Endothelial cell of umbilical vein (primary cell): ENCODE measurements around the gene HABP2. TPM values are rescaled to one million over a fixed set of nuclear protein-coding genes. Genes with fewer than 3 reads are reported as not detected.

Experiments used
- BruUV-seq: library from RNA; stranded (reverse); fragments of 400-500 nt; replicated peaks from 2 replicates; lab custom pipeline; 2021; lab: Mats Ljungman, UMichigan
- CTCF ChIA-PET: fragments of 300-600, 350-600 bp; sonication (Branson Sonifier 250); formaldehyde crosslinking; loops from one replicate; lab custom pipeline; 2021; ENCODE audit warnings: antibody characterized with exemption, inconsistent platforms; lab: Charles Lee
- POLR2A ChIA-PET: fragments of 300-600, 350-600 bp; sonication (Branson Sonifier 250); formaldehyde crosslinking; loops from one replicate; lab custom pipeline; 2021; ENCODE audit warnings: antibody characterized with exemption, inconsistent platforms; lab: Charles Lee
- DNase-seq: peaks from one replicate; pipeline ENCODE4 v3.0.0-alpha.2; 2011; ENCODE audit warnings: low read depth, low spot score
- FAIRE-seq: peaks from 2 replicates; lab custom pipeline; 2011; peaks lifted over from hg19 to GRCh38; lab: Jason Lieb, UNC
- H2AFZ ChIP-seq: 2 replicates; pipeline ENCODE4 v1.6.0; 2012; ENCODE audit warnings: low read depth, low read length, control low read depth, inconsistent platforms
- H3K27ac ChIP-seq: 2 replicates; pipeline ENCODE4 v1.5.1; 2011; ENCODE audit warnings: low read depth, mild to moderate bottlenecking, control low read depth, low read length, moderate library complexity; ENCODE audit not compliant: insufficient read depth
- H3K27me3 ChIP-seq, 2 experiments: 2 replicates each; pipeline versions ENCODE4 v1.6.0 to v1.6.1; 2011; ENCODE audit warnings: low read length in 2 of 2, mixed read lengths in 1 of 2; ENCODE audit not compliant: control insufficient read depth in 2 of 2, insufficient read depth in 2 of 2
- H3K36me3 ChIP-seq, 2 experiments: 2 replicates in 1 of 2; 3 replicates in 1 of 2; pipeline ENCODE4 v1.5.1; 2011; ENCODE audit warnings: low read length in 2 of 2, mild to moderate bottlenecking in 1 of 2, moderate library complexity in 1 of 2; ENCODE audit not compliant: control insufficient read depth in 2 of 2, insufficient read depth in 2 of 2; ENCODE audit errors: extremely low read depth in 1 of 2
- H3K4me1 ChIP-seq: 3 replicates; pipeline ENCODE4 v1.5.1; 2011; ENCODE audit warnings: mild to moderate bottlenecking, low read length; ENCODE audit not compliant: control insufficient read depth, insufficient read depth; ENCODE audit errors: extremely low read depth
- H3K4me2 ChIP-seq: 2 replicates; pipeline ENCODE4 v1.6.1; 2011; ENCODE audit warnings: low read length, control low read depth, mixed read lengths; ENCODE audit not compliant: insufficient read depth
- H3K4me3 ChIP-seq, 3 experiments: fragments of 200-600 bp in 1 of 3; sonication (generic), shearing (Covaris generic) in 1 of 3; replicated peaks in 1 of 3; 2 replicates each; pipeline ENCODE4 v1.5.1; 2011 to 2016; ENCODE audit warnings: control low read depth in 3 of 3, low read length in 3 of 3, mild to moderate bottlenecking in 2 of 3, inconsistent platforms in 1 of 3, low read depth in 1 of 3, moderate library complexity in 1 of 3; ENCODE audit not compliant: insufficient read depth in 1 of 3
- H3K79me2 ChIP-seq: 2 replicates; pipeline ENCODE4 v1.6.0; 2012; ENCODE audit warnings: low read length, inconsistent platforms; ENCODE audit not compliant: control insufficient read depth, insufficient read depth
- H3K9ac ChIP-seq: replicated peaks from 2 replicates; pipeline ENCODE3; 2011; ENCODE audit warnings: low read length, control low read depth; ENCODE audit not compliant: insufficient read depth; ENCODE audit errors: extremely low read depth
- H3K9me1 ChIP-seq: replicated peaks from 3 replicates; pipeline ENCODE4 v1.6.0; 2011; ENCODE audit warnings: mild to moderate bottlenecking, low read length; ENCODE audit not compliant: control insufficient read depth, insufficient read depth; ENCODE audit errors: extremely low read depth
- H3K9me3 ChIP-seq: replicated peaks from 2 replicates; pipeline ENCODE4 v1.5.1; 2012; ENCODE audit warnings: low read length, inconsistent platforms; ENCODE audit not compliant: control insufficient read depth, insufficient read depth
- H4K20me1 ChIP-seq: replicated peaks from 2 replicates; pipeline ENCODE3; 2011; ENCODE audit warnings: mild to moderate bottlenecking, low read length; ENCODE audit not compliant: control insufficient read depth, insufficient read depth; ENCODE audit errors: extremely low read depth
- CTCF ChIP-seq, 2 donors: IDR thresholded peaks; 1 replicate in 1 of 2; 2 replicates in 1 of 2; pipeline ENCODE4 v1.5.1; 2011; ENCODE audit warnings: low read length in 2 of 2, mild to moderate bottlenecking in 2 of 2, moderate library complexity in 2 of 2, control low read depth in 1 of 2, inconsistent platforms in 1 of 2, low read depth in 1 of 2; ENCODE audit not compliant: insufficient read depth in 1 of 2; ENCODE audit errors: extremely low read depth in 1 of 2
- EZH2 ChIP-seq: IDR thresholded peaks from 2 replicates; pipeline ENCODE4 v1.6.1; 2012; ENCODE audit warnings: borderline replicate concordance, low read depth, mild to moderate bottlenecking, moderate library complexity, low read length, inconsistent platforms; ENCODE audit not compliant: severe bottlenecking
- FOS ChIP-seq: IDR thresholded peaks from 2 replicates; pipeline ENCODE4 v1.6.1; 2011; ENCODE audit warnings: mild to moderate bottlenecking, low read length, moderate library complexity, borderline replicate concordance; ENCODE audit not compliant: insufficient read depth
- GATA2 ChIP-seq: IDR thresholded peaks from 2 replicates; pipeline ENCODE4 v1.7.0; 2011; ENCODE audit warnings: low read depth, mild to moderate bottlenecking, moderate library complexity, mixed read lengths, low read length; ENCODE audit not compliant: insufficient read length, insufficient read depth
- JUN ChIP-seq: IDR thresholded peaks from 2 replicates; pipeline ENCODE4 v1.6.1; 2011; ENCODE audit warnings: borderline replicate concordance, low read depth; ENCODE audit not compliant: insufficient read length, insufficient read depth
- MAX ChIP-seq: IDR thresholded peaks from 2 replicates; pipeline ENCODE4 v1.6.1; 2011; ENCODE audit not compliant: insufficient read depth, insufficient read length
- MYC ChIP-seq: IDR thresholded peaks from one replicate; pipeline ENCODE4 v1.6.1; 2011; ENCODE audit warnings: mild to moderate bottlenecking, low read depth, low read length
- POLR2A ChIP-seq: IDR thresholded peaks from 2 replicates; pipeline ENCODE4 v1.6.1; 2012; ENCODE audit warnings: low read depth, mild to moderate bottlenecking, control low read depth, low read length
- POLR2AphosphoS5 ChIP-seq: IDR thresholded peaks from 2 replicates; pipeline ENCODE4 v1.6.1; 2012; ENCODE audit warnings: low read depth, mild to moderate bottlenecking, control low read depth, low read length, moderate library complexity; ENCODE audit not compliant: insufficient read depth
- dilution Hi-C: fragments of 300-500 bp; cut with MboI; formaldehyde crosslinking; loops from one replicate; pipeline ENCODE4 v1.15.0; 2019; ENCODE audit warnings: low sequenced_read_pairs; ENCODE audit not compliant: extremely low pct_ligation_motif_present
- intact Hi-C: fragments of 100-400 bp; cut with micrococcal nuclease; formaldehyde crosslinking; loops from one replicate; pipeline ENCODE4 v1.10.0; 2022
- polyA plus RNA-seq, 4 experiments: library from polyadenylated mRNA; depleted of rRNA in 3 of 4; stranded (reverse) in 3 of 4; unstranded in 1 of 4; fragments of >200 nt; gene quantifications; 2 replicates each; pipeline versions ENCODE4 v1.2.1 to v1.2.3, GENCODE V29; 2011 to 2012; ENCODE audit warnings: missing spikeins in 1 of 4
- total RNA-seq: library from RNA; stranded (reverse); gene quantifications from 2 replicates; pipeline ENCODE4 v1.2.3, GENCODE V29; 2021

The HABP2 gene
- total and polyA plus RNA-seq, 2 donors (not counting 3 experiments of a cell fraction or from before 2014, with no cell fraction given): 0.04 TPM; not detected in 1

- no peak overlapping the region for H3K4me2 ChIP-seq
- intact Hi-C loops: loop anchor here (5.0 kb wide), 1 partner anchor 392 kb away; no protein-coding TSS in a partner anchor
- CTCF ChIA-PET: interaction anchor here (1.6 to 2.5 kb wide), 6 partner anchors 9 to 1043 kb away, joined by 4 to 38 read pairs (median 8); partner anchors contain the start of gene HABP2
- BruUV-seq: no TSS peak
- no peak overlapping the region for H3K9ac ChIP-seq
- no peaks in the 10 kb centered on the region for H3K9me3 ChIP-seq
- dilution Hi-C loops: no loop called here
- no peaks in the 10 kb centered on the region for H3K9me1 ChIP-seq
- no peaks in the 10 kb centered on the region for H4K20me1 ChIP-seq
- no peak for FAIRE-seq
- no peak overlapping the region for H3K4me3 ChIP-seq
- no peak overlapping the region for H2AFZ ChIP-seq
- POLR2A ChIA-PET: no interaction called here
- no peak overlapping the region for H3K27ac ChIP-seq
- H3K79me2 ChIP-seq: no peaks in the 10 kb centered on the region
- H3K4me1 ChIP-seq: no peaks in the 10 kb centered on the region
- peaks cover 0 to 1% of the 10 kb centered on the region in 2 experiments for H3K27me3 ChIP-seq
- no peak for TF ChIP-seq MAX
- no peak for TF ChIP-seq GATA2
- no peak for TF ChIP-seq EZH2
- no peak for TF ChIP-seq JUN
- TF ChIP-seq POLR2AphosphoS5: no peak
- TF ChIP-seq MYC: no peak
- no peak for TF ChIP-seq FOS
- TF ChIP-seq CTCF (IDR thresholded peaks at IDR 0.05; ENCODE audit: extremely low read depth in 1 of 2, insufficient read depth in 1 of 2, low read depth in 1 of 2, low read length in 2 of 2): no peak
- TF ChIP-seq POLR2A: no peak
- DNase-seq: no peak
- no peaks in the 10 kb centered on the region for H3K36me3 ChIP-seq
These were observed 33.2 kb upstream of the HABP2 start for GRCh38 chr10:113519681-113520115.
